Left lung (tissue), 10 donors: ENCODE results near the gene CTCF. TPM values are rescaled to one million over a fixed set of nuclear protein-coding genes. Genes with fewer than 3 reads are reported as not detected.
A peak's percentile ranks its signal among the peaks of the same experiment; 100 is the strongest.

Source experiments
- ATAC-seq: fragments of 200-7000 bp; cut with Tn5 transposase; one replicate; pipeline ENCODE4 v1.9.1; 2020; ENCODE audit warnings: moderate library complexity
- DNase-seq, 4 donors: peaks; one replicate each; pipeline ENCODE4 v3.0.0-alpha.2; 2013 to 2020
- H3K27ac ChIP-seq, 2 donors: fragments of 200-600 bp; sonication (generic) in 1 of 2; one replicate each; pipeline versions ENCODE4 v1.5.0 to v1.8.0; 2020 to 2021
- H3K27me3 ChIP-seq, 2 donors: fragments of 200-600 bp; sonication (generic) in 1 of 2; one replicate each; pipeline versions ENCODE4 v1.5.0 to v1.8.0; 2020 to 2021
- H3K36me3 ChIP-seq, 2 donors: fragments of 200-600 bp; sonication (generic) in 1 of 2; one replicate each; pipeline versions ENCODE4 v1.5.0 to v1.8.0; 2020 to 2021
- H3K4me1 ChIP-seq, 2 donors: fragments of 200-600 bp; one replicate each; pipeline ENCODE4 v1.8.0; 2021
- H3K4me3 ChIP-seq, 2 donors: fragments of 200-600 bp; sonication (generic) in 1 of 2; one replicate each; pipeline versions ENCODE4 v1.5.0 to v1.8.0; 2020 to 2021; ENCODE audit warnings: mild to moderate bottlenecking in 1 of 2
- H3K9me3 ChIP-seq, 2 donors: fragments of 200-600 bp; sonication (generic) in 1 of 2; one replicate each; pipeline versions ENCODE4 v1.5.0 to v1.8.0; 2020 to 2021
- CTCF ChIP-seq, 2 donors: fragments of 200-600 bp; sonication (generic) in 1 of 2; IDR thresholded peaks; one replicate each; pipeline versions ENCODE4 v1.5.0 to v1.8.0; 2021; ENCODE audit warnings: antibody characterized with exemption in 2 of 2
- intact Hi-C, 2 donors: fragments of 100-400 bp; cut with DNase I; formaldehyde crosslinking; loops; one replicate each; pipeline versions ENCODE4 v1.11.2 to v1.14.2; 2022
- polyA plus RNA-seq, 6 donors: library from polyadenylated mRNA; unstranded; fragments of 120-200 nt; gene quantifications; one replicate each; pipeline ENCODE4 v1.2.1, GENCODE V29; 2013; ENCODE audit not compliant: insufficient read length in 6 of 6
- total RNA-seq, 2 donors: library from RNA; stranded (reverse); fragmentation: NEBNext Ultra II Directional; extraction: Animal tissue kit (Norgen Biotek cat#: 25700); gene quantifications; one replicate each; pipeline ENCODE4 v1.2.1, GENCODE V29; 2021
- donor health status: DM: no; HTN: yes; CAD: no.
- donor health status: DM: no; HTN: no; CAD: no.

Gene CTCF
- total and polyA plus RNA-seq, 8 donors = 27.8 to 80.2 (median 73.4) TPM

GRCh38 chr16:67546091-67546501, 16.2 kb upstream of the CTCF start:
- peaks cover 4 to 55% of the 10 kb centered on the region in 2 donors for H3K4me1 ChIP-seq
- no peak for TF ChIP-seq CTCF (IDR thresholded peaks at IDR 0.05)
- ATAC-seq (no peak), DNase-seq (no peak)
- no peaks in the 10 kb centered on the region for H3K9me3 ChIP-seq
- no peak overlapping the region for H3K4me3 ChIP-seq
- intact Hi-C loops = loop anchor here (10.0 kb wide), 2 partner anchors 99 to 109 kb away; partner anchors contain the start of gene CARMIL2 (in 1 of the 2)
- no peaks in the 10 kb centered on the region for H3K27me3 ChIP-seq
- peaks cover 0 to 83% of the 10 kb centered on the region in 2 donors for H3K36me3 ChIP-seq
- peak overlapping the region in 1 of 2 donors; percentile 19 for H3K27ac ChIP-seq

- H3K27ac ChIP-seq = peak overlapping the region; percentile 19 to 48
- intact Hi-C loops = loop anchor here (10.0 kb wide), 2 partner anchors 98 to 108 kb away; partner anchors contain the start of gene CARMIL2 (in 1 of the 2)
- no peaks in the 10 kb centered on the region for H3K9me3 ChIP-seq
- peaks cover 0 to 75% of the 10 kb centered on the region in 2 donors for H3K36me3 ChIP-seq
- peak; percentile 76 for ATAC-seq
- no peak overlapping the region for H3K4me3 ChIP-seq
- no peaks in the 10 kb centered on the region for H3K27me3 ChIP-seq
- peak; percentile 42 to 92 (median 74) for DNase-seq
- H3K4me1 ChIP-seq = peaks cover 4 to 49% of the 10 kb centered on the region in 2 donors
- peak; percentile 84 to 97 for TF ChIP-seq CTCF (IDR thresholded peaks at IDR 0.05)
These were observed 15.4 kb upstream of the CTCF start for GRCh38 chr16:67546761-67547422.

GRCh38 chr16:67547423-67548264, 14.7 kb upstream of the CTCF start:
- intact Hi-C loops = loop anchor here (10.0 kb wide), 2 partner anchors 97 to 107 kb away; partner anchors contain the start of gene CARMIL2 (in 1 of the 2)
- no peak for TF ChIP-seq CTCF (IDR thresholded peaks at IDR 0.05)

GRCh38 chr16:67548265-67549126, 13.8 kb upstream of the CTCF start:
- Histone ChIP-seq H3K36me3 (peaks cover 0 to 59% of the 10 kb centered on the region in 2 donors), H3K4me1 (peaks cover 10 to 49% of the 10 kb centered on the region in 2 donors), H3K9me3 (no peaks in the 10 kb centered on the region), H3K27me3 (no peaks in the 10 kb centered on the region), H3K4me3 (no peak overlapping the region), H3K27ac (peak overlapping the region in 1 of 2 donors; percentile 48)
- ATAC-seq (no peak), DNase-seq (peak in 1 of 4 donors; percentile 22)
- intact Hi-C loops = loop anchor here (10.0 kb wide), 2 partner anchors 96 to 106 kb away; partner anchors contain the start of gene CARMIL2 (in 1 of the 2)
- TF ChIP-seq CTCF (IDR thresholded peaks at IDR 0.05) = no peak

More at GRCh38 chr16:67547423-67548264, 14.7 kb upstream of the CTCF start:
- Histone ChIP-seq H3K4me1 (peaks cover 8 to 49% of the 10 kb centered on the region in 2 donors), H3K4me3 (no peak overlapping the region), H3K27ac (peak overlapping the region in 1 of 2 donors; percentile 48), H3K9me3 (no peaks in the 10 kb centered on the region), H3K36me3 (peaks cover 0 to 68% of the 10 kb centered on the region in 2 donors), H3K27me3 (no peaks in the 10 kb centered on the region)
- ATAC-seq (peak; percentile 10), DNase-seq (peak in 1 of 4 donors; percentile 39)
